H9 (cell line): ENCODE results near the gene RNLS. TPM values are rescaled to one million over a fixed set of nuclear protein-coding genes. Genes with fewer than 3 reads are reported as not detected.

Experiments
- DNase-seq: peaks from one replicate; pipeline ENCODE4 v3.0.0-alpha.2; 2017
- H2AFZ ChIP-seq: one replicate; pipeline ENCODE4 v1.6.1; 2013; ENCODE audit warnings: mild to moderate bottlenecking, low read length, control low read depth, moderate library complexity
- H2AK5ac ChIP-seq: 2 replicates; pipeline ENCODE4 v1.6.1; 2013; ENCODE audit warnings: low read length, control low read depth, mixed read lengths; ENCODE audit not compliant: insufficient read length
- H2BK120ac ChIP-seq: one replicate; pipeline ENCODE4 v1.6.1; 2013; ENCODE audit warnings: low read depth, mild to moderate bottlenecking, low read length, control low read depth, inconsistent platforms; ENCODE audit not compliant: poor library complexity, severe bottlenecking
- H2BK12ac ChIP-seq: 2 replicates; pipeline ENCODE4 v1.6.1; 2013; ENCODE audit warnings: low read length, control low read depth, mixed read lengths, low read depth; ENCODE audit not compliant: insufficient read length
- H2BK15ac ChIP-seq: 2 replicates; pipeline ENCODE4 v1.6.1; 2013; ENCODE audit warnings: low read depth, low read length, control low read depth
- H2BK20ac ChIP-seq: one replicate; pipeline ENCODE4 v1.6.1; 2013; ENCODE audit warnings: low read depth, mild to moderate bottlenecking, low read length, control low read depth, inconsistent platforms; ENCODE audit not compliant: poor library complexity, severe bottlenecking
- H2BK5ac ChIP-seq: 2 replicates; pipeline ENCODE4 v1.6.1; 2013; ENCODE audit warnings: low read length, control low read depth, mixed read lengths; ENCODE audit not compliant: insufficient read length
- H3K14ac ChIP-seq: 2 replicates; pipeline ENCODE4 v1.6.1; 2013; ENCODE audit warnings: low read length, control low read depth; ENCODE audit not compliant: insufficient read depth
- H3K18ac ChIP-seq: 2 replicates; pipeline ENCODE4 v1.6.1; 2013; ENCODE audit warnings: low read depth, mild to moderate bottlenecking, mixed read lengths, low read length, control low read depth; ENCODE audit not compliant: insufficient read length
- H3K23ac ChIP-seq: 2 replicates; pipeline ENCODE4 v1.6.1; 2013; ENCODE audit warnings: low read length, control low read depth, mixed read lengths, low read depth; ENCODE audit not compliant: insufficient read length
- H3K23me2 ChIP-seq: 2 replicates; pipeline ENCODE4 v1.6.1; 2013; ENCODE audit warnings: low read depth, mild to moderate bottlenecking, mixed read lengths, low read length, control low read depth; ENCODE audit not compliant: insufficient read length, poor library complexity, severe bottlenecking
- H3K27ac ChIP-seq: 2 replicates; pipeline ENCODE4 v1.5.1; 2013; ENCODE audit warnings: low read length, control low read depth, mixed read lengths, low read depth; ENCODE audit not compliant: insufficient read length
- H3K27me3 ChIP-seq: 2 replicates; pipeline ENCODE4 v1.6.1; 2013; ENCODE audit warnings: low read length, control low read depth, inconsistent platforms; ENCODE audit not compliant: insufficient read depth
- H3K4ac ChIP-seq: 2 replicates; pipeline ENCODE4 v1.6.1; 2013; ENCODE audit warnings: low read depth, mild to moderate bottlenecking, control low read depth, inconsistent platforms, low read length, moderate library complexity
- H3K4me1 ChIP-seq: 2 replicates; pipeline ENCODE4 v1.6.1; 2013; ENCODE audit warnings: low read length, control low read depth, inconsistent platforms; ENCODE audit not compliant: insufficient read depth
- H3K4me2 ChIP-seq: 2 replicates; pipeline ENCODE4 v1.6.1; 2013; ENCODE audit warnings: low read length, control low read depth, mixed read lengths; ENCODE audit not compliant: insufficient read length, insufficient read depth
- H3K56ac ChIP-seq: 2 replicates; pipeline ENCODE4 v1.6.1; 2013; ENCODE audit warnings: low read depth, mild to moderate bottlenecking, mixed read lengths, low read length, control low read depth; ENCODE audit not compliant: insufficient read length
- H3K79me1 ChIP-seq: 2 replicates; pipeline ENCODE4 v1.6.1; 2013; ENCODE audit warnings: low read depth, mild to moderate bottlenecking, moderate library complexity, low read length, control low read depth, inconsistent platforms; ENCODE audit not compliant: insufficient read depth, poor library complexity, severe bottlenecking
- H3K79me2 ChIP-seq: 2 replicates; pipeline ENCODE4 v1.6.1; 2013; ENCODE audit warnings: low read length, control low read depth, inconsistent platforms; ENCODE audit not compliant: insufficient read depth
- H3K9ac ChIP-seq: 2 replicates; pipeline ENCODE4 v1.6.1; 2013; ENCODE audit warnings: low read length, control low read depth, mixed read lengths; ENCODE audit not compliant: insufficient read length; ENCODE audit errors: extremely low read depth
- H3K9me3 ChIP-seq: one replicate; pipeline ENCODE4 v1.6.1; 2013; ENCODE audit warnings: low read depth, low read length, inconsistent platforms; ENCODE audit not compliant: control insufficient read depth
- H3T11ph ChIP-seq: one replicate; pipeline ENCODE4 v1.6.1; 2013; ENCODE audit warnings: mild to moderate bottlenecking, low read length, control low read depth, inconsistent platforms
- H4K20me1 ChIP-seq: one replicate; pipeline ENCODE4 v1.6.1; 2013; ENCODE audit not compliant: control insufficient read depth, insufficient read length, insufficient read depth
- H4K5ac ChIP-seq: 2 replicates; pipeline ENCODE4 v1.6.1; 2013; ENCODE audit warnings: low read depth, mild to moderate bottlenecking, mixed read lengths, low read length, control low read depth; ENCODE audit not compliant: insufficient read length
- H4K8ac ChIP-seq: replicated peaks from 2 replicates; pipeline ENCODE4 v1.6.1; 2013; ENCODE audit warnings: low read length, control low read depth, mixed read lengths, low read depth; ENCODE audit not compliant: insufficient read length
- H4K91ac ChIP-seq: 2 replicates; pipeline ENCODE4 v1.6.1; 2013; ENCODE audit warnings: low read depth, mild to moderate bottlenecking, moderate library complexity, mixed read lengths, low read length, control low read depth; ENCODE audit not compliant: insufficient read length
- H3K27ac Mint-ChIP-seq, 3 experiments: 2 replicates in 2 of 3; 3 replicates in 1 of 3; pipeline ENCODE4 v1.8.0; 2020 to 2021; ENCODE audit warnings: mixed read lengths in 3 of 3, mild to moderate bottlenecking in 1 of 3, moderate library complexity in 1 of 3
- H3K27me3 Mint-ChIP-seq: 2 replicates; pipeline ENCODE4 v1.8.0; 2021; ENCODE audit warnings: low read depth, mild to moderate bottlenecking, moderate library complexity, mixed read lengths
- H3K36me3 Mint-ChIP-seq, 3 experiments: 2 replicates in 2 of 3; 3 replicates in 1 of 3; pipeline ENCODE4 v1.8.0; 2020 to 2021; ENCODE audit warnings: low read depth in 3 of 3, mixed read lengths in 3 of 3; ENCODE audit not compliant: insufficient read depth in 1 of 3
- H3K4me1 Mint-ChIP-seq, 2 experiments: 2 replicates each; pipeline ENCODE4 v1.8.0; 2020; ENCODE audit warnings: mixed read lengths in 2 of 2
- H3K4me3 Mint-ChIP-seq, 2 experiments: 2 replicates in 1 of 2; 3 replicates in 1 of 2; pipeline ENCODE4 v1.8.0; 2020 to 2021; ENCODE audit warnings: mild to moderate bottlenecking in 2 of 2, mixed read lengths in 2 of 2, moderate library complexity in 1 of 2
- H3K9me3 Mint-ChIP-seq, 2 experiments: 2 replicates in 1 of 2; 3 replicates in 1 of 2; pipeline ENCODE4 v1.8.0; 2020; ENCODE audit warnings: mild to moderate bottlenecking in 2 of 2, mixed read lengths in 2 of 2, moderate library complexity in 1 of 2
- CTCF ChIP-seq: fragments of 200-600 bp; sonication (generic); conservative IDR thresholded peaks from 3 replicates; pipeline ENCODE4 v1.8.0; 2021; ENCODE audit warnings: antibody characterized with exemption, mild to moderate bottlenecking
- WGBS: extraction: QIAGEN DNeasy Blood & Tissue Kit; methylation state at CpG from one replicate; pipeline ENCODE4 v1.1.7; 2013; ENCODE audit warnings: missing lambda C conversion rate, low lambda C conversion rate, mixed read lengths; ENCODE audit not compliant: insufficient read length; ENCODE audit errors: extremely low coverage; 5-methylcytosine and 5-hydroxymethylcytosine counted together
- total RNA-seq: library from RNA; stranded (reverse); gene quantifications from 2 replicates; pipeline ENCODE4 v1.2.1, GENCODE V29; 2021

The RNLS gene
- total RNA-seq, 1 experiment from 2014 or later, result 7.5 TPM

DNA sequence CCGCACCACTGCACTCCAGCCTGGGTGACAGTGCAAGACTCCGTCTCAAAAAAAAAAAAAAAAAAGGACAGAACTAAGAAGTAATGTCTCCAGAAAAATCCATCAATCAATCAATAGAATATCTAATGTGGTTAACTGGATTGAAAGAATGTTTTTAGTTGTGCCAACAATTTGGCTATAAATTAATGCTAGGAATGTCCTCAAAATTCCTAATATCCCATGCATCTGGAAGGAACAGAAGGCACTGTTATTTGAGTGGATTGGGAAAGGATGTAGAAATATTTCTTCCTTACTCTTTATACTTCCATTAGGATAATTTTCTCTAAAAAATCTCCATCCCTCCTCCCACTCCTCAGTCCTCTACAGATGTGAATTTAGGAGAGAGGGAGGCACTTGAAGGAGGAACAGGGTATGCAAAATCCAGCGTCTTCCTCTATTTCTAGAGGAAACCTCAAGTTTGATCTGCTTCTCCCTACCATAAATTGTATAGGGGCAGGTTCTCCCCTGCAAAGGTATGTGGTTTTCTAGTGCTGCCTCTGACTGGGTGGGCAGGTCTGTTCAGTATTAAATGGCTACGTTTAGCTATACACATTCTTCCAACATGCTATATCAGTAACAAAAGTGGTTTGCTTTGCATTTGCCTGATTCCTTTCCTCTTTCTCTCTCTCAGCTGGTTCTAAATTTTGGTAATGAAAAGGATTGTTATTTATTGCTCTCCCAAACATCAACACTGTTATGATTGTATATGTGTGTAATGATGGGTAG, 54.1 kb downstream of the RNLS start:
- Histone ChIP-seq H3K4me1 (no peaks in the 10 kb centered on the region; the same call in 1 of the 2 replicates), H2BK5ac (no peak overlapping the region), H3K56ac (no peak overlapping the region), H2AK5ac (no peak overlapping the region), H3K9ac (no peak overlapping the region), H3K4ac (no peak overlapping the region), H3K4me2 (no peak overlapping the region), H4K91ac (no peak overlapping the region), H2BK12ac (no peak overlapping the region), H3K23ac (no peak overlapping the region), H3K79me1 (no peaks in the 10 kb centered on the region), H3K27me3 (no peaks in the 10 kb centered on the region), H3T11ph (no peak overlapping the region), H3K9me3 (no peaks in the 10 kb centered on the region), H3K79me2 (no peaks in the 10 kb centered on the region), H3K23me2 (no peaks in the 10 kb centered on the region), H2BK120ac (no peak overlapping the region), H4K20me1 (no peaks in the 10 kb centered on the region), H4K8ac (no peak overlapping the region), H3K18ac (no peak overlapping the region), H2BK15ac (no peak overlapping the region), H4K5ac (no peak overlapping the region), H3K27ac (no peak overlapping the region), H2AFZ (no peak overlapping the region), H3K14ac (no peak overlapping the region), H2BK20ac (no peak overlapping the region)
- no CpG with 5 or more reads among the region's 4 CpGs for WGBS
- no peak for TF ChIP-seq CTCF
- DNase-seq, result no peak
- no peaks in the 10 kb centered on the region for H3K27me3 Mint-ChIP-seq
- no peak overlapping the region for H3K4me3 Mint-ChIP-seq
- no peaks in the 10 kb centered on the region for H3K36me3 Mint-ChIP-seq
- H3K4me1 Mint-ChIP-seq, result peaks cover 8 to 13% of the 10 kb centered on the region in 2 experiments
- H3K27ac Mint-ChIP-seq, result no peak overlapping the region
- H3K9me3 Mint-ChIP-seq, result no peaks in the 10 kb centered on the region
